Keratinocyte (primary cell): ENCODE results near the gene TMEM119.

Experiments used
- EZH2 ChIP-seq: IDR thresholded peaks from one replicate; pipeline ENCODE4 v1.6.1; 2012; ENCODE audit warnings: inconsistent platforms, mild to moderate bottlenecking, low read length, moderate library complexity
- TF ChIP-seq, protein P1 (sequence below), 3 experiments: IDR thresholded peaks in 1 of 3; conservative IDR thresholded peaks in 1 of 3; optimal IDR thresholded peaks in 1 of 3; 2 replicates in 2 of 3; 3 replicates in 1 of 3; pipeline versions ENCODE3 to v1.5.1; 2011; ENCODE audit warnings: low read length in 3 of 3, mild to moderate bottlenecking in 3 of 3, moderate library complexity in 2 of 3, control low read depth in 1 of 3, inconsistent platforms in 1 of 3; ENCODE audit not compliant: insufficient read depth in 2 of 3; ENCODE audit errors: extremely low read depth in 1 of 3

DNA sequence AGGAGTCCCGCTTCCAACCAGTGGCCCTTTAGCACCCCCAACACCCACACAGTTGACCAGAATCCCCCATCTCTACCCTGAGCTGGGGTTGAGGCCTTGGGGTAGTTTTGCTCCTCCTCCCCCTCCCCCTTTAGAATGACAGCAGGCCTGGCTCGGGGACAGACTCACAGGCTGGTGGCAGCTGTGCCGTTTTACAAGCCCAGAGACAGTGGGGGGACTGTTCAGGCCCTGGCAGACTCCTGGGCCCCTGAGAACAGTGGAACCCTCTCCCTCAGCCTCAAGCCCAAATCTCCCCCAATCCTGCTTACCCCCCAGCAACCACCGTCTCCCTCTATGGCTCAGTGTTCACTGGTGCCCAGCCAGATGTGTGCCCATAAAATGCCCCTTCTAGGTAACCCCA, 10.1 kb downstream of the TMEM119 start:
- TF ChIP-seq EZH2 = no peak
- TF ChIP-seq, protein P1, sequence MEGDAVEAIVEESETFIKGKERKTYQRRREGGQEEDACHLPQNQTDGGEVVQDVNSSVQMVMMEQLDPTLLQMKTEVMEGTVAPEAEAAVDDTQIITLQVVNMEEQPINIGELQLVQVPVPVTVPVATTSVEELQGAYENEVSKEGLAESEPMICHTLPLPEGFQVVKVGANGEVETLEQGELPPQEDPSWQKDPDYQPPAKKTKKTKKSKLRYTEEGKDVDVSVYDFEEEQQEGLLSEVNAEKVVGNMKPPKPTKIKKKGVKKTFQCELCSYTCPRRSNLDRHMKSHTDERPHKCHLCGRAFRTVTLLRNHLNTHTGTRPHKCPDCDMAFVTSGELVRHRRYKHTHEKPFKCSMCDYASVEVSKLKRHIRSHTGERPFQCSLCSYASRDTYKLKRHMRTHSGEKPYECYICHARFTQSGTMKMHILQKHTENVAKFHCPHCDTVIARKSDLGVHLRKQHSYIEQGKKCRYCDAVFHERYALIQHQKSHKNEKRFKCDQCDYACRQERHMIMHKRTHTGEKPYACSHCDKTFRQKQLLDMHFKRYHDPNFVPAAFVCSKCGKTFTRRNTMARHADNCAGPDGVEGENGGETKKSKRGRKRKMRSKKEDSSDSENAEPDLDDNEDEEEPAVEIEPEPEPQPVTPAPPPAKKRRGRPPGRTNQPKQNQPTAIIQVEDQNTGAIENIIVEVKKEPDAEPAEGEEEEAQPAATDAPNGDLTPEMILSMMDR (optimal IDR thresholded peaks at IDR 0.05 in 1 of 3, IDR thresholded peaks at IDR 0.05 in 1 of 3, conservative IDR thresholded peaks at IDR 0.05 in 1 of 3; ENCODE audit: extremely low read depth in 1 of 3, insufficient read depth in 2 of 3, low read length in 3 of 3) = no peak
